Fibroblast of peridontal ligament (primary cell): Measurements from ENCODE around the gene IL3.
A peak's percentile ranks its signal among the peaks of the same experiment; 100 is the strongest.
"Not testable (repeated sequence)": the region's sequence is repeated elsewhere in the genome, so short reads cannot be mapped to it uniquely, and the experiment has no call there.

Experiments used
- DNase-seq: peaks from one replicate; pipeline ENCODE4 v3.0.0-alpha.2; 2010; ENCODE audit errors: extremely low read depth

IL3 gene

DNA sequence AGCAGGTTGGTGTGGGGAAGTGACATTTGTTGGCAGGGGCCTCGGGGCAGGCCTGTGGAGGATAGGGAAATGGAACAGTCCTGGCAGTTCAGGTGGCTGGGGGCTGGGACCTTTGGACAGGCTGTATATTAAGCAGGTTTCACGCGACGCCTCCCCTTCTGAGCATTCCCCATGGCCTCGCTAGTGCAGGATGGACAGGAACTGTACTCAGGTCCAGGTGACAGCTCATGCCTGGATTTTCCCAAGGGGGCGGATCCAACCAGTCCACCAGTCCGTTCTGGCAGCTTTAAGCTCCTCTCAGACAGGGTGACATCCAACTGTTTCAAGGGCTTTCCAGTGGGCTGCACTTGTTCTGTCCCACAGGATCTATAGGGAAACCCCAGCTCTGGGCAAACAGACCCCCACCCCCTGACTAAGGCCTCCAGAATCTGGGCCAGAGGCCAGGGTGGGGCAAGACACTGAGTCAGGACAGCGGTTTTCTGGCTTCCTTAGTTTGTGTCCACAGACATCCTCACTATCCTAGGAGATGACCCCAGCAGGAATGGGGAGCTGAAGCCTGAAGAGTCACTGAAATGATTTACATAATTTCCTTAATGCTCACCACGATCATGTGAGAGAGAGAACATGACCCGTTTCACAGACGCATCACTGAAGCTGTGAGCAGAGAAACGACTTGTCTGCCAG lies 34.1 kb downstream of the IL3 start:
- DNase-seq, result peak; percentile 94

DNA sequence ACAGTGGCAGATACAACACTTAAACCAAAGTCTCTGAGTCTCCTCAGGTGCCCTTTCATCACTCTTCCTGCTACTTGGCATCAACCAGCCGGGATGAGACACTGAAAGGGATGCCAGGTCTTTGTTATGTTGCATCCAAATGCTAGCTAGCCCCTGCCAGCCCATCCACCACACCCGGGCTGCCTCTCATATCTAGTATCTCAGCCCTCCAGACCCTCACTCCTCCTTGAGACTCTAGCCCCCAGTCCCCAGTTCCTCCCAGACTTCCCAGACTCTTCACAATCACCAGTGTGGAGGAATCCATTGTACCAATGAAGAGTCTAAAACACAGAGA lies 34.6 kb downstream of the IL3 start:
- no peak for DNase-seq

DNA sequence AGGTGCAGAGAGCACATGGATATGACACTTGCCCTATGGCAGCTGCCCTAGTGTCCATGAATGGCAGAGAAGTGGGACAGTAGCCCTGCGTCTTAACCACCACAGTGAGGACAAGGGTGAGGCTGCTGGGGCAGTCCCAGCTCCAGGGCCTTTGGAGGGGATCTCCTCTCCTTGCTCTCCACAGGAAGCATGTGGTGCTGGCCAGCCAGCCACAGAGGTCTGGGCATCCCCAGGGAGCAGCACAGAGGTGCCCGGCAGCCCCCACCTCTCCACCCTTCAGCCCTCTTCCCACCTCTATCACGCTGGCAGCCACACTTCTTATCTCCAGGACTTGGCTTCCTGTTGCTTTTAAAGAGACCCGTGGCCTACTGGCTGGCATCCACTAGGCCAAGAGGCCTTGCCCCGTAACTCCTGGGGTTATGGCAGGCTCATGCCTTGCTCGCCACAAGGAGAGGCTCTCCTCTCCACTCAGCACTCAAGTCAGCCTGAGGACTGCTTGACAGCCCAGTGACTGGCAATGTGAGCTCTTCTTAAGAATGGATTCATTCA lies 35.0 kb downstream of the IL3 start:
- no peak for DNase-seq

DNA sequence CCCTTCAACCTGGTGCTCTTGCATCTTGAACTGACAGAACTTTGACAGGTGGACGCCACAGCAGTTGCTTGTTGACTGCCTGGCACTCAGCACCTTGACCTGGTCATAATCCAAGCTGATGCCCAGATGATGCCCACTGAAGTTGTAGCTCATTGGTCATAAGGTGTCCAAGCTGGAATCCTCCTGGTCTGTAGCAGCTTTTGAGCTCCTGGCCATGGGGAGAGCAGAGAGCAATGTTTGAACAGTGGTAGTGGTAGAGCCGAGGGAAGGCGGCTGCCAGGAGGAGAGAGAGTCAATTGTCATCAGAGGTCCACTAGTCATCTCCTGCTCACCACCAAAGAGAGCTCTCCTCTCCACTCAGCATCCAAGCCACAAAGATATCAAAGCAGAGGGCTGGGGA lies 36.4 kb downstream of the IL3 start:
- no peak for DNase-seq

DNA sequence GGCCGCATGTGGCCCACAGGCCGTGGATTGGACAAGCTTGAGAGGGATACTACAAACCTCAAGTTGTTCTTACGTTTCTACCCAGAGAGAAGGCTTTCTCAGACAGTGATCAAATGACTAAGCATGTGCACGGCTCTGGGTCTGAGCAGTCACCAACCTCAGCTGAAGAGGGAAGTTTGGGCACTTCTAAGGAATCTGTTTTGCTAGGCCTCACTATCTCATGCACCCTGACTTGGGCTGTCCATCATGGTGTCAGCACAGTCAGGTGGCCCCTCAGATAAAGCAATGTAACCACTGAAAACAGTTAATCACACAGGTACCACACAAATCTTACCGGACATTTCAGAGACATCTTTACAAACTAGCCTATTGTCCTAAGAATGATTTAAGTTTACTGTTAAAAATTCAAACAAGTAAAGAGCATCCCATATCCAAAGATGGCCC lies 37.7 kb downstream of the IL3 start:
- peak; percentile 29 for DNase-seq

DNA sequence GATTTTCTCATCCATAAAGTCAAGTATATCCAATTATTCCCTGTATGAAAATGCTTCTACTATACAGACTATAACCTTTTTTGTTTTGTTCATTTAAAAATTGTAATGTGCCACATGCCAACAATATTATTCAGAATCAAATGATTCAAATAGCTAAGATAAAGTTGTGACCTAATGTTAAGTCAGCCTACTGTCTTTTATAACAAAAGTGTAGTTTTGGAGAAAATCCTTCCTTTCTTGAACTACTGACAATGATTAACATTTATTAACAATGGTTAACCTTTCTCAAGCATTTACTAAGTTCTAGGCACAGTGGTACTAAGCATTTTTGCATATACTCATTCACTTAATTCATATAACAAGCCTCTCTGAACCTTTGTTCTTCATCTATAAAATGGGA lies 38.2 kb downstream of the IL3 start:
- no peak for DNase-seq

DNA sequence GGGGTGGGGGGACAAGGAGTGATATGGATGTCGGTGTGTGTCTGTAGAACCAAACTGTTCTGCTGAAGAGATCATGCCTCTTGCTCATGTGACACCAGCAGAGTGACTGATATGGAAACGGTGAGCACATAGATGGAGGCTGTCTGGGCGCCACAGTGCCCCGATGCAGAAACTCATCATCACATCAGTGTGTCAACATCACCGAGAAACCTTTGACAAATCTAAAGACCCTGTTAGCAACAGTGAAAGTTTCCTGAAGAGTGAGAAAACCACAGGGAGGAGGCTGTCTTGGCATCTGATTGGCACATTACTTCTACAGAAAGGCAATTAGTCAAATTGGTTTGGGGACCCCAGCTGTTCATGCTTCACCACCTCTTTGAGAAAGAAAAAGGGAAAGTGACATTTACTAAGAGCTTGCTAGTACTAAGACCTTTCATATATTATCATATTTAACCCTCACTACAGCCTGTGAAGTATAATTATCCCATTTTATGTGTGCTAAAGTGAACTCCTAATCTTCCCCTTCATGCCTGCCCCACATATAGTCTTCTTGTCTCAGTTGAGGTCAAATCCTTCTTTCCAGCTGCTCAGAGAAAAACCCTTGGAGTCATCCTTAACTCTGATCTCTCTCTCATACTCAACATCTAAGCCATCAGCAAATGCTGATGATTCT lies 38.8 kb downstream of the IL3 start:
- DNase-seq, result no peak

DNA sequence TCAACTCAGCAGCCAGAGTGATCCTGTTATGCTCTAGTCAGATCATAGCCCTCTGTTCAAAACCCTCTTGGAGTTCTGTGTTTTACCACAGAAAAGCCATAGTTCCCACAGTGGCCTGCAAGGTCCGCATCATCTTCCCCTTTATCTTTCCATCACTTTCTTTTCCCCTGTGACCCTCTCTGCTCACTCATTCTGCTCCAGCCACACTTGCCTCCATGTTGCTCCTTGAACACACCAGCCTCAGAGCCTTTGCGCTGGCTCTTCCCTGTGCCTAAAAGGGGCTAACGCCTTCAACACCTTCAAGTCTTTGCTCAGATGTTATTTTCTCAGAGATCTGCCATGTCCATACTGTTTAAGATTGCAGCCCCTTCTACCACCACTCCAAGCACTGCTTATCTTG lies 39.5 kb downstream of the IL3 start:
- DNase-seq, result no peak

DNA sequence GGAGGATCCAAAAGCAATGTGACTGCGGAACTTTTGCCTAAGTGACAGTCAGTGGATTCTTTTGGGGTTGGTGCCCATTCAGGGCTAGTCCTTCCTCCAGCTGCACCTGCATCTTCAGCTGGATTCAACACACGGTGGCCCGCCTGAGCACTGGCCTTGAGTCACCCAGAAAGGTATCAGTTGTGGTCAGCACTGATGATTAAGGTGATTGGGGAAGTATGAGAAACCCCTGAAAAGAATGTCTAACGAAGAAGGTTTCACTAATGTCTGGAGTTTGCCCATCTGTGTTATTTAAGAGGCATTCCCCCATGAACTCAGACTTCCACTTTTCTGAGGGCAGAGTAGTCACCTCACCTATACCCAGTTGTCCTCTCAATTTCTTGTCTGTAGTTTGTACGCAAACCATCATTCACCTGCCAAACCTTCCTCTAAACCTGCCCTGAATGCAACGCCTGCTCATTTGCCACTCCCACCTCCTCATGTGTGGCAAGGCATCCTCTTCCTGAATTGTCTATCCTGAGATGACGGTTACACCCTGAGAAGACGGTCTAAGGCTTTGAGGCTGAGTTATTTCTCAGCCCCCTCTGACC lies 40.3 kb downstream of the IL3 start:
- DNase-seq, result no peak

DNA sequence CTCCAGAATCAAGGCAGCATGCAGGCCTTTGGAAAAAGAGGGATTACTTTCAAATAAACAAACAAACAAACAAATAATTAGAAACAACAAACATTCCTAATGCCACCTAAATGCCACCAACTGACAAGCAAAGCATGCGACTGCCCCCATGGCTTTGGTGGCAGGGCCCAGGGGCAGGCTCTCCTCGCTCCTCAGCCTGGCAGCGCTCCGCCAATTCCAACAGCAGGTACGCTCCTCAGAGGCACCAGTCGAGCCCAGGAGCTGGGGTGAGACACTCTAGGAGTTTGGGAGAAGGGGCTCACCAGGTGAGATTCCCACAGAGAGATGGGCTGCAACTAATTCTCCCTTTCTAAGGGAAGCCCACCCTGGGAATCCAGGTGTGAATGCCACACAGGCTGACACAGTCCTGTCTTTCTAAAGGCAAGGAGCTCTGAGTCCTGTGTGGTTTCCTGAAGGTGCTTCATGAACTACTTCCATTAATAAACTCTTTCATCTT lies 41.0 kb downstream of the IL3 start:
- no peak for DNase-seq

DNA sequence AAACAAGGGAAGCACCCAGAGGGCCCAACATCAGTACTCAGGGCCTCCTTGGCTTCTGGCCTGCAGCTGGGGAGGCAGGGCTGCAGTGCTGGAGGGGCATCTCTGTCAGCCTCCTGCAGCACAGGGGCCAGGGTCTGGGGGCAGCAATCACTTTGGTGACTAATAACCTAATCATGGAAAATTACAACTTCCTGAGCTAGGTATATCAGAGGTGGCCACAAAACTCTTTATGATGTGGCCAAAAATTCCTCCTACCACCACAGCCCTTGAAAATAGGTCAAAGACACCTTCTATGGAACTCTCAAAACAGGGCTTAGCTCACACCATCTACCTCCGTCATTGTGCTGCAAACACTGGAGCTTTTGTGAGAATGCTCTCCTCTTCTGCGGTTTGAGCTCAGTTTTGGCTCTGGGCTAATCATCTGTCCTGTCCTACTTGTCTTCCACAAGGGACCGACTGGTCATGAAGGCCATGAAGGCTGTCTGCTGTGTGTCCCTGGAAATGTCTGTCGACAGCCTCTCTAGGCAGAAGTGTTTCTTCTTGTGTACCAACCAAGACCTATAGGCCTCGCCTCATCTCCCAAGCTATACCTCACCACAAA lies 41.7 kb downstream of the IL3 start:
- no peak for DNase-seq

DNA sequence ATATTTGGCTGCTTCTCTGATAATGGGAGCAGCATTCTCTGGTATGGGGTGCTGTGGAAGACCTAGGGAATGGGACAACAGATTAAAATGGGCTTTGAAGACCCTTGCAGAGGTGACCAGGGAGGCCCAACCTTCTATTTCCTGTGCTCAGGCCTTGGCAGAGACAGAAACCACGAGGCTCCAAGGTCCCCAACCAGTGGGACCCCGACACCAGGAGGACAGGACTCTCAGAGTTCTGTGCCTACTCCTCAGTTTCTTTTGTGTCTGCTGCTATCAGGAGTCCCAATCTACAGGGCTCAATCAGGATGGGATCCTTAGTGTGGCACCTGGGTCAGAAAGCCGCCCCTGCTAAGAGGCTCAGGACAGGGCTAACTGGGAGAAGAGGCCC lies 42.5 kb downstream of the IL3 start:
- no peak for DNase-seq

DNA sequence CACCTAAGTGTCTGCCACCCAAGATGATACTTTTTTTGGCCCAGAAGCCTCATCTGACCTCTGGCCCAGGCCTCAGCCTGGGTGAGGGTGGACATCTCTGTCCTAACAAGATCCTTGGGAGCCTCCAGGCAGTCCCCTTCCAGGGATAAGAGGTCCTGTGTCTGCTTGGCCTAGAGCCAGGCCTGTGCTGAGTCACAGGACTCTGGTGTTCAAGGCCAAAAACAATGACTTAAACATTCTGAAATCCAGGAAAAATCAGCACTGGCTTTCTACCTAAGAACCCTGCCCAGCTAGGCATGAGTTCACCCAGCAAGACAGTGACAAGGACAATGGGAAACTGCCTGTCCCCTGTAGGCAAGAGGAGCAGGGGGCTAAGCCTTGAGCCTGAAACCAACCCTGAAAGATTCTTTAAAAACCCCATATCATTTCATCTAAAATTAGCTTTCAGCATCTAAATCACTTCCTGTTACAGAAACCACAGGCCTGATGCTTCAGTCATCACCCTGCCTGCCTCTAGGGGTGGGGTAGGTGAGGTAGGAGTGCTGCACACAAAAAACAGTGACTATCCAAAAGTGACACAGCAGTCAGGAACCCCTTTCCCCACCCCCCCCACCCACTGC lies 43.0 kb downstream of the IL3 start:
- DNase-seq, result peak; percentile 91

DNA sequence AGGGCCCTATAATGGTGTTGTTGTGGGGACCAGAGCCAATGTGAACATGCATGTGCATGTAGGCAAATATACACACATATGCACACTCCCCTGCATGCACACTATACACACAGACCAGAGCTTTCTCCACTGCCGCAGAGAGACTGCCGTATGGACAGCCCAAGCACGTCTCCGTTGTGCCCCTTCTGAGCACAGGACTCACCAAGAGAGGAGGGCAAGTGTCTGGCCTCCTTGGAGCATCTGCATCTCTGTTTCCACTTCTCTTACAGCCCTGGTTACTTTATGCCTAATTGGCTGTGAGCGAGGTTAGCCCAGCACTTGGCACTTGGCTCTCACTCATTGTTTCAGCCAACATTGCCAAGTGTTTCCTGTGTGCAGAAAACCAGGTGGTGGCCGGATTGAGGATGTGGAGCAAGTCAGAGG lies 43.5 kb downstream of the IL3 start:
- DNase-seq, result no peak

DNA sequence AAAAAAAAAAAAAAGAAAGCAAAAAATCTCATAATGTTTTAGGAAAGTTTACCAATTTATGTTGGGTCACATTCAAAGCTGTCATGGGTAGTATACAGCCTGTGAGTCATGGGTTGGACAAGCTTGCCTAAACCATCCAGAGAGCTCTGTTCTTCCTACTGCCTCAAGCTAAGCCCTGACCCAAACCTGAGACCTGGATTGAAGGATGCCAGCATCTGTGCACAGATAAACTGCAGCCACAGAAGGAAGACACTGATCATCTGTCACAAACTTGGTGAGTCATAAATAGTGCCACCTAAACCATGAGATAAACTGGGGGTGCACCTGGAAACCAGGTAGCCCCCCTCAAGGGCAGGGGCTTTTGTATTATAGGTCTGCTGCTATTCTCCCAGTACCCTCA lies 44.1 kb downstream of the IL3 start:
- peak; percentile 65 for DNase-seq

DNA sequence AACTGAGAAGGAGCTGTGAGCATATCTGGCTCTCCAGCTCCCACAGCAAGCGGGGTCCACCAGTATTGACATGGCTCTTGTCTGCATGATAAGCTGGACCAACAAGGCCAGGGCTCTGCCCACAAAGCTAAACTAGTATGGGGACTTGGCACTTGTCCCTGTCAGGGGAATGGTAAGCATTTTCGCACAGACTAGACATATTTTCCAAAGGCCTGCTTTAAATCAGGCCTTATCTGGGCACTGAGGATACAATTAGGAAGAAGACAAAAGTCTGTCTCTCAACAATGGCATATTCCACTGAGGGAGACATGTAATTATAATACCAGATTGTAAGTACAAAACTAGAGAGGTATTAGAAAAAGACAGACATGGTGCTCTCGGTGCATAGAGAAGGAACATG lies 45.2 kb downstream of the IL3 start:
- no peak for DNase-seq

DNA sequence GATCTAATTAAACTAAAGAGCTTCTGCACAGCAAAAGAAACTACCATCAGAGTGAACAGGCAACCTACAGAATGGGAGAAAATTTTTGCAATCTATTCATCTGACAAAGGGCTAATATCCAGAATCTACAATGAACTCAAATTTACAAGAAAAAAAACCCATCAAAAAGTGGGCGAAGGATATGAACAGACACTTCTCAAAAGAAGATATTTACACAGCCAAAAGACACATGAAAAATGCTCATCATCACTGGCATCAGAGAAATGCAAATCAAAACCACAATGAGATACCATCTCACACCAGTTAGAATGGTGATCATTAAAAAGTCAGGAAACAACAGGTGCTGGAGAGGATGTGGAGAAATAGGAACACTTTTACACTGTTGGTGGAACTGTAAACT lies 48.0 kb downstream of the IL3 start:
- not testable (repeated sequence) for DNase-seq

DNA sequence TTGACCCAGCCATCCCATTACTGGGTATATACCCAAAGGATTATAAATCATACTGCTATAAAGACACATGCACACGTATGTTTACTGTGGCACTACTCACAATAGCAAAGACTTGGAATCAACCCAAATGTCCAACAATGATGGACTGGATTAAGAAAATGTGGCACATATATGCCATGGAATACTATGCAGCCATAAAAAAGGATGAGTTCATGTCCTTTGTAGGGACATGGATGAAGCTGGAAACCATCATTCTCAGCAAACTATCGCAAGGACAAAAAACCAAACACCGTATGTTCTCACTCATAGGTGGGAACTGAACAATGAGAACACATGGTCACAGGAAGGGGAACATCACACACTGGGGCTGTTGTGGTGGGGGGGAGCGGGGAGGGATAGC lies 48.5 kb downstream of the IL3 start:
- DNase-seq, result not testable (repeated sequence)

DNA sequence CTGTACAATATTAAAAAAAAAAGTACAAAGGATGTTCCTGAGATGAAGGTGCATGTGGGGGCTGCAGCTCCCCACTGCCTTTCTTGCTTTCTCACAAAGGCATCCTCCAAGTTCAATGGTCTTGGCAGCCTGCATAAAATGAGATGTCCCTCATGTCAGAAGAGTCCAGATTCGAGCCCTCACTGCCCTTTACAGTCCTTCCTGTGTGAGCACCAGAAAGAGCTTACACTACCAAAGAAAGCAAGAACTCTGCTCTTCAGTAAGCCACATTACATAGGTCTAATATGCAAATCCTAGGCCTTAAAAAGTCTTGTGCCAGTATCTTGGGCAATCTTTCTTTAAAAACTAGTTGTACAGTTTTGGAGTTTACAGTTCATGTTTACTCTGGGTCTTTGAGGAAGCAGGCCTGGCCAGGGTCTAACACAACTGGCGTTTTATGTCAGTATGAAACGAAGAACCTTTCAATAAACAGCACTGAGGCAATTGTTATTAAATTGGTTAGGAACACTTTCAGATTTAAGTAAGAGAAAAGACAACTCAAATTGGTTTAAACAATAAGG lies 49.1 kb downstream of the IL3 start:
- no peak for DNase-seq

DNA sequence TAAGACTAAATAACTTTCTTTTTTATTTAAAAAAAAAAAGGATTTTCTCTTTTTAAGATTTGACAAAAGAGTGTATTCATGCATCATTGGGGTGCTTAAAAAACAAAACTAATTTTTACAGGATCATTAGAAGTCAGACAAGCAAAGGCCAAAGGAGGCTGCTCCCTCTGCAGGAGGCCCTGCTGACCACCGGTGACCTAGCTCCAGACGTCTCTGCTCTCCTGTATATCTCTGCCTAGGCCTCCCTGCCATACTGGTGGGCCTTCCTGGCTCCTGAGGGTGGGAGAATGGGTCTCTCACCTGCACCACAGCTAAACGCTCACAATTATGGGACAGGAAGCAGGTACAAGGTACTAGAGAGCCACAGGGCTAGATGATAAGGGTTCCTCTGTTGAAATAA lies 49.7 kb downstream of the IL3 start:
- no peak for DNase-seq

DNA sequence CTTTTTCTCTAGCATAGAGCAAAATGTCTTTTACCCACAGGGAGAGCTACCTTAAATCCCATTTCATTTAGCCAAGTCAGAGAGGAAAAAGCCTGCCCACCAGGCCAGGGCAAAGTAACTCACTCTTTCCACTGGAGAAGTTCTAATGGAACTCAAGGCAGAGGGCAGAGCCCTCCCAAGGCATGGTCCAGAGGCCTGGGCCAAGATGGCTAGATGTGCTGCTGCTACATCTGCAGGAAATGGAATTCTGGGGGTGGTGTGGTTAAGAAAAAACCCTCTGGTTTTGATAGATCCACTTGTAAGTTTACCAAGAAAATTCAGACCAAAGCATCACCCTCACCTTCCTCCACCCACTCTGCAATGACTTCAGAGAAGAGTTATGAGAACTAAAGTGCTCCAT lies 50.5 kb downstream of the IL3 start:
- no peak for DNase-seq

DNA sequence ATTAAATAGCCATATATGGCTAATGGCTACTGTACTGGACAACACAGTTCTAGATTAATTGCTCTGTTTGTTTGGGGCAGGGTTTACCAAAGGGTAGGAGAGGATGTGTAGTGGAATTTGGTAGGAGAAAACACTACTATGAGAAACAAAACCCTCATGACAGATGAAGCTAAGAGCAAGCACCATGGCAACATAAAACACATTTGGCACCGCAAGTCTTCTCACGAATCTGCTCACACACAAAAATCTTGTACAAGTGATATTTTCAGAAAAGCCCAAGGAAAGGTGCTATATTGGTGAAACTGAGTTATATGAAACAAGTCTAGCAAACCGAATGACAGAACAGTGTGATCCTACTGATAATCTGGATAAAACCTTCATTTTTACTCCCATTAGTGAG lies 51.7 kb downstream of the IL3 start:
- DNase-seq, result no peak
